SK-N-SH treated with all-trans-retinoic acid at 6 μM for 48 hours (cell line): Measurements from ENCODE around the gene SLC17A3.

Experiments used
- ATAC-seq: fragments of 200-7000 bp; cut with Tn5 transposase; 3 replicates; pipeline ENCODE4 v1.9.1; 2020; ENCODE audit warnings: mild to moderate bottlenecking, moderate library complexity
- ARNTL ChIP-seq: fragments of 450-650 bp; formaldehyde crosslinking; IDR thresholded peaks from 2 replicates; pipeline ENCODE4 v1.5.0; 2020; ENCODE audit warnings: low read depth, mild to moderate bottlenecking, moderate library complexity, borderline replicate concordance
- BACH2 ChIP-seq: fragments of 250-450 bp; sonication (Bioruptor Pico); IDR thresholded peaks from 2 replicates; pipeline ENCODE4 v1.9.0; 2021; ENCODE audit warnings: mild to moderate bottlenecking, borderline replicate concordance
- CREB5 ChIP-seq: fragments of 250-450 bp; sonication (Bioruptor Pico); IDR thresholded peaks from 2 replicates; pipeline ENCODE4 v1.5.1; 2020; ENCODE audit warnings: low read depth, mild to moderate bottlenecking, moderate library complexity
- CSDC2 ChIP-seq: fragments of 250-450 bp; sonication (Bioruptor Pico); IDR thresholded peaks from 2 replicates; pipeline ENCODE4 v1.5.0; 2020; ENCODE audit warnings: mild to moderate bottlenecking, moderate library complexity
- CSRNP3 ChIP-seq: fragments of 250-450 bp; sonication (Bioruptor Pico); IDR thresholded peaks from 2 replicates; pipeline ENCODE4 v1.5.1; 2021; ENCODE audit warnings: mild to moderate bottlenecking, moderate library complexity
- ESRRG ChIP-seq: fragments of 250-450 bp; sonication (Bioruptor Pico); IDR thresholded peaks from 2 replicates; pipeline ENCODE4 v1.6.1; 2021; ENCODE audit warnings: mild to moderate bottlenecking
- GLIS3 ChIP-seq: fragments of 250-450 bp; sonication (Bioruptor Pico); IDR thresholded peaks from 2 replicates; pipeline ENCODE4 v1.5.0; 2020; ENCODE audit warnings: mild to moderate bottlenecking, moderate library complexity
- ISL1 ChIP-seq: fragments of 250-450 bp; sonication (Bioruptor Pico); IDR thresholded peaks from 2 replicates; pipeline ENCODE4 v2.1.2; 2022; ENCODE audit warnings: mild to moderate bottlenecking, moderate library complexity
- OSR1 ChIP-seq: fragments of 250-450 bp; sonication (Bioruptor Pico); IDR thresholded peaks from 2 replicates; pipeline ENCODE4 v1.8.0; 2022; ENCODE audit warnings: moderate library complexity, mild to moderate bottlenecking, inconsistent platforms
- PATZ1 ChIP-seq: fragments of 250-450 bp; sonication (Bioruptor Pico); IDR thresholded peaks from 2 replicates; pipeline ENCODE4 v1.8.0; 2020; ENCODE audit warnings: mild to moderate bottlenecking, moderate library complexity, borderline replicate concordance
- POU6F1 ChIP-seq: fragments of 250-450 bp; sonication (Bioruptor Pico); IDR thresholded peaks from 2 replicates; pipeline ENCODE4 v1.8.0; 2021; ENCODE audit warnings: low read depth, mild to moderate bottlenecking, moderate library complexity, borderline replicate concordance
- RARB ChIP-seq: fragments of 250-450 bp; sonication (Bioruptor Pico); IDR thresholded peaks from 2 replicates; pipeline ENCODE4 v1.8.0; 2021; ENCODE audit warnings: mild to moderate bottlenecking, moderate library complexity
- SNAI2 ChIP-seq: fragments of 250-450 bp; sonication (Bioruptor Pico); IDR thresholded peaks from 2 replicates; pipeline ENCODE4 v1.5.0; 2020; ENCODE audit warnings: mild to moderate bottlenecking, moderate library complexity
- TCF4 ChIP-seq: fragments of 250-450 bp; sonication (Bioruptor Pico); IDR thresholded peaks from 2 replicates; pipeline ENCODE4 v1.8.0; 2021; ENCODE audit warnings: mild to moderate bottlenecking, moderate library complexity, borderline replicate concordance
- TSHZ2 ChIP-seq: fragments of 250-450 bp; sonication (Bioruptor Pico); IDR thresholded peaks from 2 replicates; pipeline ENCODE4 v1.5.0; 2020; ENCODE audit warnings: mild to moderate bottlenecking, moderate library complexity
- ZC3H10 ChIP-seq: fragments of 250-450 bp; sonication (Bioruptor Pico); IDR thresholded peaks from 2 replicates; pipeline ENCODE4 v1.5.1; 2021; ENCODE audit warnings: mild to moderate bottlenecking, moderate library complexity
- ZFP3 ChIP-seq: fragments of 250-450 bp; sonication (Bioruptor Pico); IDR thresholded peaks from 2 replicates; pipeline ENCODE4 v1.5.0; 2020; ENCODE audit warnings: mild to moderate bottlenecking, moderate library complexity
- ZFP30 ChIP-seq: fragments of 450-650 bp; formaldehyde crosslinking; IDR thresholded peaks from 2 replicates; pipeline ENCODE4 v1.5.0; 2022; ENCODE audit warnings: mild to moderate bottlenecking, moderate library complexity
- ZNF565 ChIP-seq: fragments of 450-650 bp; formaldehyde crosslinking; conservative IDR thresholded peaks from 2 replicates; pipeline ENCODE4 v1.5.0; 2020; ENCODE audit warnings: low read depth, mild to moderate bottlenecking, moderate library complexity
- ZNF70 ChIP-seq: fragments of 450-650 bp; formaldehyde crosslinking; IDR thresholded peaks from 2 replicates; pipeline ENCODE4 v1.5.0; 2020; ENCODE audit warnings: mild to moderate bottlenecking, moderate library complexity
- ZNF8 ChIP-seq: fragments of 450-650 bp; formaldehyde crosslinking; IDR thresholded peaks from 2 replicates; pipeline ENCODE4 v1.5.0; 2020; ENCODE audit warnings: mild to moderate bottlenecking, moderate library complexity

The SLC17A3 gene

GRCh38 chr6:25869840-25870239 lies 4.2 kb downstream of the SLC17A3 start:
- TF ChIP-seq ZFP3 (CRISPR knock-in tag), result no peak
- no peak for TF ChIP-seq ZFP30 (CRISPR knock-in tag)
- TF ChIP-seq ESRRG, result no peak
- no peak for TF ChIP-seq TCF4 (CRISPR knock-in tag)
- TF ChIP-seq GLIS3, result no peak
- no peak for TF ChIP-seq CREB5
- TF ChIP-seq ISL1 (CRISPR knock-in tag), result no peak
- no peak for TF ChIP-seq ZC3H10 (CRISPR knock-in tag)
- no peak for TF ChIP-seq ARNTL (CRISPR knock-in tag)
- TF ChIP-seq BACH2 (CRISPR knock-in tag), result no peak
- TF ChIP-seq ZNF8 (CRISPR knock-in tag), result no peak
- no peak for TF ChIP-seq CSRNP3 (CRISPR knock-in tag)
- no peak for TF ChIP-seq ZNF70 (CRISPR knock-in tag)
- TF ChIP-seq ZNF565 (CRISPR knock-in tag), result no peak
- no peak for TF ChIP-seq POU6F1 (CRISPR knock-in tag)
- TF ChIP-seq RARB (CRISPR knock-in tag), result no peak
- TF ChIP-seq SNAI2, result no peak
- TF ChIP-seq OSR1 (CRISPR knock-in tag), result no peak
- TF ChIP-seq CSDC2, result no peak
- TF ChIP-seq PATZ1 (CRISPR knock-in tag), result no peak
- ATAC-seq, result no peak

- TF ChIP-seq ARNTL (CRISPR knock-in tag) (no peak), ISL1 (CRISPR knock-in tag) (no peak), RARB (CRISPR knock-in tag) (no peak), ZFP3 (CRISPR knock-in tag) (no peak), TSHZ2 (no peak)
- ATAC-seq, result no peak
Measured at GRCh38 chr6:25868436-25869183, 5.4 kb downstream of the SLC17A3 start.

GRCh38 chr6:25866011-25866410 lies 8.0 kb downstream of the SLC17A3 start:
- no peak for ATAC-seq
- TF ChIP-seq OSR1 (CRISPR knock-in tag), result no peak
- TF ChIP-seq GLIS3, result no peak
- TF ChIP-seq ZFP3 (CRISPR knock-in tag), result no peak
- no peak for TF ChIP-seq SNAI2
- no peak for TF ChIP-seq ZC3H10 (CRISPR knock-in tag)
- TF ChIP-seq PATZ1 (CRISPR knock-in tag), result no peak
- TF ChIP-seq TSHZ2, result no peak
- no peak for TF ChIP-seq CSRNP3 (CRISPR knock-in tag)
- TF ChIP-seq ESRRG, result no peak
- TF ChIP-seq RARB (CRISPR knock-in tag), result no peak
- TF ChIP-seq ZNF565 (CRISPR knock-in tag), result no peak
